Ishikawa (cell line): Measurements from ENCODE around the gene S1PR3.

Source experiments
- NFIC ChIP-seq: IDR thresholded peaks from 2 replicates; pipeline ENCODE4 v1.6.1; 2012
- TCF12 ChIP-seq: IDR thresholded peaks from 2 replicates; pipeline ENCODE4 v1.6.1; 2012; ENCODE audit warnings: low read depth

GRCh38 chr9:89008744-89009545 is 17.7 kb downstream of the S1PR3 start:
- TF ChIP-seq TCF12, result no peak
- no peak for TF ChIP-seq NFIC
